GM10266 (cell line): ENCODE measurements around the gene OR6C68.
"Not testable (repeated sequence)": the region's sequence is repeated elsewhere in the genome, so short reads cannot be mapped to it uniquely, and the experiment has no call there.

Experiments used
- DNase-seq: peaks from one replicate; pipeline ENCODE4 v3.0.0; 2012; ENCODE audit errors: extremely low spot score
- TF ChIP-seq, protein P1 (sequence below): IDR thresholded peaks from 2 replicates; pipeline ENCODE4 v1.5.1; 2012; ENCODE audit warnings: mild to moderate bottlenecking, low read depth; ENCODE audit not compliant: control insufficient read depth, insufficient read depth; ENCODE audit errors: missing control alignments

Gene OR6C68

DNA sequence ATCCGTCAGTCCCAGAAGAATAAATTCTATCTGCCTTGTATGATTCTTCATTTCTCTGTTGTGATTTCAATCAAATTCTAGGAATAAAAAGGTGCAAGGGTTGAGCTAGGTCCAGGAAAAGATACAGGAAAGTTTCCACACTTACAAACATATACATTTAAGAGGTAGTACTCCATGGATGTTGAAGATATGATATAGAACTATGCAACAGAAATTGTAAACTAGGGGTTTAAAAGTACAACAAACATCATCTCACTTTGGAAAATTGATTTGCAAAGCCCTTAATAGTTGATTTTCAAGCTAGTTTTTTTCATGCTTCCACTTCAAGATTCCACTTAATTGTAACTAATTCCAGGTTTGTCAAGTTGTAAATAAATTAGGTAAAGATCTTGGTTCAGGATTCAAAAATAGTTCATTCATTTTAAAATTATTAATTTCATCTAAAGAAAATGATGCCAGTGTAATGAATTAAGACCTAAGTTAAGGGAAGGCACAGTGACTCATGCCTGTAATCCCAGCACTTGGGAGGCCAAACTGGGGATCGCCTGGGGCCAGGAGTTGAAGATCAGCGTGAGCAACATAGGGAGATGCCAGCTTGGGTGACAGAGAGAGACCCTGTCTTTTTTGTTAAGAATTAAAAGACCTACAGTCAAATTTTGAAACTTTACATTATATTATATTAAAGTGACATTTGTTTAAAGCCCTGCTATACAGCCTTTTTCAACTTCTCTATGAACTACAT lies 21.9 kb upstream of the OR6C68 start, which contains the start of gene OR6C70:
TSS of gene OR6C70 (minus strand) at position 51 of the 742 bp plus-strand sequence. CDS start at position 51, 0 bp downstream.
- TF ChIP-seq, protein P1, sequence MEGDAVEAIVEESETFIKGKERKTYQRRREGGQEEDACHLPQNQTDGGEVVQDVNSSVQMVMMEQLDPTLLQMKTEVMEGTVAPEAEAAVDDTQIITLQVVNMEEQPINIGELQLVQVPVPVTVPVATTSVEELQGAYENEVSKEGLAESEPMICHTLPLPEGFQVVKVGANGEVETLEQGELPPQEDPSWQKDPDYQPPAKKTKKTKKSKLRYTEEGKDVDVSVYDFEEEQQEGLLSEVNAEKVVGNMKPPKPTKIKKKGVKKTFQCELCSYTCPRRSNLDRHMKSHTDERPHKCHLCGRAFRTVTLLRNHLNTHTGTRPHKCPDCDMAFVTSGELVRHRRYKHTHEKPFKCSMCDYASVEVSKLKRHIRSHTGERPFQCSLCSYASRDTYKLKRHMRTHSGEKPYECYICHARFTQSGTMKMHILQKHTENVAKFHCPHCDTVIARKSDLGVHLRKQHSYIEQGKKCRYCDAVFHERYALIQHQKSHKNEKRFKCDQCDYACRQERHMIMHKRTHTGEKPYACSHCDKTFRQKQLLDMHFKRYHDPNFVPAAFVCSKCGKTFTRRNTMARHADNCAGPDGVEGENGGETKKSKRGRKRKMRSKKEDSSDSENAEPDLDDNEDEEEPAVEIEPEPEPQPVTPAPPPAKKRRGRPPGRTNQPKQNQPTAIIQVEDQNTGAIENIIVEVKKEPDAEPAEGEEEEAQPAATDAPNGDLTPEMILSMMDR, result no peak
- no peak for DNase-seq

DNA sequence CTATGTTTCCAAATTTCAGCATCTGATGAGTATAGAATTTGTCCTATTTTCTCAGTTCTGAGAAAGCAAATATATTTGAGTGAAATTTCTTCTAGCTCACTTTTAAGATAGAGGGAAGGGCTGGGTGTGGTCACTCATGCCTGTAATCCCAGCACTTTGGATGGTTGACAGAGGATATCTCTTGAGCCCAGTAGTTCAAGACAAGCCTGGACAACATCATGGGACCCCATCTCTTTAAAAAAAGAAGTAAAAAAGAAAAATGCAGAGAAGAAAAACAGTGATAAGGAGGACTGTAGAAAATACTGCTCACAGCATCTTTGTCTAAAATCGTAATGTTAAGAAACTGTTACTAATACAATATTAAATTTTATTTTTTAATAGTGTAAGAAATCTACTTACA lies 19.9 kb upstream of the OR6C68 start:
- TF ChIP-seq, protein P1, result no peak
- no peak for DNase-seq

DNA sequence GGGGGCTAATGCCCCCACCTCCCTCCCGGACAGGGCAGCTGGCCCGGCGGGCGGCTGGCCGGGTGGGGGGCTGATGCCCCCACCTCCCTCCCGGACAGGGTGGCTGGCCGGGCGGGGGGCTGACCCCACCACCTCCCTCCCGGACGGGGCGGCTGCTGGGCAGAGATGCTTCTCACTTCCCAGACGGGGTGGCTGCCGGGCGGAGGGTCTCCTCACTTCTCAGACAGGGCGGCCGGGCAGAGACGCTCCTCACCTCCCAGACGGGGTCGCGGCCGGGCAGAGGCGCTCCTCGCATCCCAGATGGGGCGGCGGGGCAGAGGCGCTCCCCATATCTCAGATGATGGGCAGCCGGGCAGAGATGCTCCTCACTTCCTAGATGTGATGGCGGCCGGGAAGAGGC lies 13.0 kb upstream of the OR6C68 start:
- DNase-seq, result not testable (repeated sequence)

DNA sequence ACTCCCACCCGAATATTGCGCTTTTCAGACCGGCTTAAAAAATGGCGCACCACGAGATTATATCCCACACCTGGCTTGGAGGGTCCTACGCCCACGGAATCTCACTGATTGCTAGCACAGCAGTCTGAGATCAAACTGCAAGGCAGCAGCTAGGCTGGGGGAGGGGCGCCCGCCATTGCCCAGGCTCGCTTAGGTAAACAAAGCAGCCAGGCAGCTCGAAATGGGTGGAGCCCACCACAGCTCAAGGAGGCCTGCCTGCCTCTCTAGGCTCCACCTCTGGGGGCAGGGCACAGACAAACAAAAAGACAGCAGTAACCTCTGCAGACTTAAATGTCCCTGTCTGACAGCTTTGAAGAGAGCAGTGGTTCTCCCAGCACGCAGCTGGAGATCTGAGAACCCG lies 7.9 kb upstream of the OR6C68 start:
- not testable (repeated sequence) for DNase-seq

DNA sequence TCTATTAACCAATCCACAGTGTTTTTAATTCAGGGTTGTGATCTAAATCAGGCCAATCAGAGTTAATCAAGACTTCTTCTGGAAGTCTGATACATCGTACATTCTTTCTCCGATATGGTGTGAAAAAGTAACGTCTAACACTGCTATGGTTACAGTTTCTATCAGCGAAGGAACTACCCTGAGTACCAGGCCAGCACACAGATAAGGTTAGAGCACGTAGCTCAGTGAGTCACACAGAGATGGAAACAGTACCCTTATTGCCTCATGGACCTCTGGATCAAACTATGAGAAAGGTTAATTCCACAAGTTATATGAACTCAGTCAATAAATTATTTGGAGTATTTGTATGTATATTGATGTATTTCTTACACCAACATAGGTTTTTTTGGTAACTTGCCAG lies 3.3 kb downstream of the OR6C68 start:
- TF ChIP-seq, protein P1, result no peak
- no peak for DNase-seq

DNA sequence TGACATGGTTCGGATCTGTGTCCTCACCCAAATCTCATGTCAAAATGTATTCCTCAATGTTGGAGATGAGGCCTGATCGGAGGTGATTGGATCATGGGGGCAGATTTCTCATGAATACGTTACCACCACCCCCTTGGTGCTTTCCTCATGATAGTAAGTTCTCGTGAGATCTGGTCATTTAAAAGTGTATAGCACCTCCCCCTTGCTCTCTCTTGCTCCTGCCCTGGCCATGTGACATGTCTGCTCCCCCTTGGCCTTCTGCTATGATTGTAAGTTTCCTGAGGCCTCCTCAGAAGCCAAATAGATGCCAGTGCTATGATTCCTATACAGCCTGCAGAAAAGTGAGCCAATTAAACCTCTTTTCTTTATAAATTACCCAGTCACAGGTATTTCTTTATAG lies 7.1 kb downstream of the OR6C68 start:
- TF ChIP-seq, protein P1, result no peak

DNA sequence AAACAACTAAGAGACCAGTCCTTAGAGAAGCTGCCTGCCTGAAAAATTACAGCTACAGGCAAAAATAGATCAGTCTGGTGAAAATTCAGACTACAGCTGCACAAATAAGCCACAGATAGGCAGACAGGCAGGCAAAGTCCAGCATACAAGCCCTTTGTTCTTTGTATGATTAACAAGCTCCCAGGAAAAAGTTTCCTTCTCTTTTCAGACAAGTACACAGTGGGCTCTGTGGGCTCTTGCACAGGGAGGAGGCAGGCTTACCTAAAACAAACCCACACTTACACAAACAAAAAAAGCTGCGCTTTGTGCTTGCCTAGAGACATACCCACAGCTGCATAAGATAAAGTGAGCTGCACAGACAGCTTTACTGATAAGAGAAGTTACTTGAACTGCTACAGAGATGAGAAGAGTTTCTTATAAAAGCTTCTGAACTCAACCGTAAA lies 7.7 kb downstream of the OR6C68 start:
- no peak for DNase-seq
- TF ChIP-seq, protein P1, result no peak

More for the DNA sequence above, 7.1 kb downstream of the OR6C68 start:
- DNase-seq, result no peak

DNA sequence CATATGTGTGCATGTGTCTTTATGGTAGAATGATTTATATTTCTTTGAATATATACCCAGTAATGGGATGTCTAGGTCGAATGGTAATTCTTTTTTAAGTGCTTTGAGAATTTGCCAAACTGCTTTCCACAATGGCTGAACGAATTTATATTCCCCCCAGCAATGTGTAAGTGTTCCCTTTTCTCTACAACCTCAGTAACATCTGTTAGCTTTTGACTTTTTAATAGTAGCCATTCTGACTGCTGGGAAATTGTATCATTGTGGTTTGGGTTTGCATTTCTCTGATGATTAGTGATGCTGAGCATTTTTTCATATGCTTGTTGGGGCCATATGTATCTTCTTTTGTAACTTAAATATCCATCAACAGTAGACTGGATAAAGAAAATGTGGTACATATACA lies 9.4 kb downstream of the OR6C68 start:
- no peak for DNase-seq
- TF ChIP-seq, protein P1, result no peak
